ENCODE results near the gene RPL10. TPM values are rescaled to one million over a fixed set of nuclear protein-coding genes. Genes with fewer than 3 reads are reported as not detected.
A peak's percentile ranks its signal among the peaks of the same experiment; 100 is the strongest.

RPL10 gene
- total RNA-seq, 2 donors from 2014 or later, result 1,357 to 2,520 TPM

DNA sequence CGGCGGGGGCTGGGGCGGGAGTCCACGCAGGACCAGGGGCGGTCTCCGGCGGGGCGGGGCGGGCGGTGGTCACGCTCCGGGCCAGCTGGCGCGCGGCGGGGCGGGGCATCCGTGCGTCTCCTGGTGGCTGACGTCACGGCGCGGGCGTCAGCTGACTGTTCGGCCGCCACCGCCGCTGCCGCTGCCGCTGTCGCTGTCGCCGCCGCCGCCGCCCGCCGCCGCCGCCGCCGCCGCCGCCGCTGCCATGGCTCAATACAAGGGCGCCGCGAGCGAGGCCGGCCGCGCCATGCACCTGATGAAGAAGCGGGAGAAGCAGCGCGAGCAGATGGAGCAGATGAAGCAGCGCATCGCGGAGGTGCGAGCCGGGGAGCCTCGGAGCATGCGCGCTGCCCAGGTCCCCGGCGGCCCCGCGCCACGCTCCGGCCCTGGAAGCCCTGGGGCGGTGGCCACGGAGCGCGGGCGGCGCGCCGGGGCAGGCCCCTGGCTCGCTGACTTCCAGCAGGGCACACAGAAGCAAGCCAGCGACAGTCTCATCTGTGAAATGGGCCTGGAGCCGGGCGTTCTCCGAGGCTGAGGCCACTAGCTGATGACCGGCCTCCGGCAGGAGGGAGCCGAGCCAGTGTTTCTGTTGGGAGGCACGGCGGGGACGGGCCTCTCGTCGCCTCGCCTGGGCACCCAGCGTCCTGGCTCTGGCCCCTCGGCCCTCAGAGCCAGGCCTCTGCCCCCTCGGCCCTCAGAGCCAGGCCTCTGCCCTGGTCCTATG is 46.0 kb downstream of the RPL10 start, which contains the start of gene FAM50A:
Gene FAM50A, plus strand, starts transcription at position 150 of the 763 bp plus-strand sequence. Its CDS starts 95 bp downstream, at position 245.
- Mint-ChIP-seq H3K9me3 (no peaks in the 10 kb centered on the region), H3K27ac (peak within 1 kb of the TSS; percentile 68 to 80), H3K36me3 (peaks cover 0 to 6% of the 10 kb centered on the region in 2 donors)
- DNase-seq (ENCODE audit: low spot score in 2 of 2) (peak; percentile 70), ATAC-seq (peak; percentile 93 to 96)

DNA sequence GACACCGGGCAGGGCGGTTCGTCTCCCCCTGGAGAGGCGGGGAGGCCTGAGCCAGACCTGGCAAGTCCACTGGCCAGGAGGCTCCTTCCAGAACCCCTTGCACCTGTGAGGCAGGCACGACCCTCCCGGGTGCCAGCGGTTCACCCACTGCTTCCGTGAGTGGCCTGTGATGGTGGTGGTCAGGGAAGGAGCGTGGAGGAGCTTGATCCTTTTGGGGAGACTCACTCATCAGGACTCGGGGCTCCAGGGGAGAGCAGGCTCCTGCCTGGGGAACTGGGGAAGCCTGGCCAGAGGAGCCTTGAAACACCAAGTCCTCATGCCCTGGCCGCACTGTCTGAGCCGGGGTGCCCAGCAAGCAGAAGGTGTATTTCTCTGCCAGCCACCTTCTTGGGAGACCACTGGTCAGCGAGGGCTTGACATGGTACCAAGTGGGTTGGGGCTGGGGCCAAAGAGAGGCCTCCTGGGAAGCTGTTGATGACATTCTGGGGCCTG is 46.6 kb downstream of the RPL10 start:
- Mint-ChIP-seq H3K9me3 (no peaks in the 10 kb centered on the region), H3K27ac (no peak overlapping the region), H3K36me3 (peaks cover 0 to 6% of the 10 kb centered on the region in 2 donors)
- ATAC-seq (peak in 1 of 2 donors; percentile 2), DNase-seq (ENCODE audit: low spot score in 2 of 2) (no peak)

DNA sequence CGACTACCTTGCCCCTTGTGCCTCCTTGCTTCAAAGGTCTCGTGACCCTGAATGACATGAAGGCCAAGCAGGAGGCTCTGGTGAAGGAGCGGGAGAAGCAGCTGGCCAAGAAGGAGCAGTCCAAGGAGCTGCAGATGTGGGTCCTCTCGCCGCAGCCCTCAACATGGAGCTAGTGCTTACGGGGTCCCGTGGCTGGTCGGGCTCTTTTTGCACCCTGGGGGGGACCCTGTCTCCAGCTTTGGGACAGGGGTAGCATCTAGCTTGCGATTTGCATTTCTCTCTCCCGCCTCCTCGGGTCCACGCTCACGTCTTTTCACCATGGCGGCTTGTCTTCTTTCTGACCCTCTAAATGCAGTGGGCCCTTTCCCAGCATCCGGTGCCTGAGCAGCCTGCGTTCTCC is 47.6 kb downstream of the RPL10 start:
- H3K27ac Mint-ChIP-seq, result peak overlapping the region in 1 of 2 donors; percentile 78
- DNase-seq (ENCODE audit: low spot score in 2 of 2), result no peak
- H3K36me3 Mint-ChIP-seq, result peaks cover 0 to 6% of the 10 kb centered on the region in 2 donors
- H3K9me3 Mint-ChIP-seq, result no peaks in the 10 kb centered on the region
- ATAC-seq, result no peak

DNA sequence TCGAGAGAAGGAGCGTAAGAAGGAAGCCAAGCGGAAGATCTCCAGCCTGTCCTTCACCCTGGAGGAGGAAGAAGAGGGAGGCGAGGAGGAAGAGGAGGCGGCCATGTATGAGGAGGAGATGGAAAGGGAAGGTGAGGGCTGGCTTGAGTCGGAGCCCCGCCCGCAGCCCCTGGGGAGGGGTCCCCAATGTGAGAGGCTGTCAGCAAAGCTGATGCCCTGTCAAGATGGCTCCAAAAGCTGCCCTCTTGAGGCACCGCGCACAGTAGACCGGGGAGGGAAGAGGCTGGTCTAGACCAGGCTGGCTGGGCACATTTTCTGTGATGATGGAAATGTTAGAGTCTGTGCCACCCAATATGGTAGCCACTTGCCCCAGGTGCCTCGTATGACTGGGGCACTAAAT is 48.3 kb downstream of the RPL10 start:
- peaks cover 0 to 6% of the 10 kb centered on the region in 2 donors for H3K36me3 Mint-ChIP-seq

DNA sequence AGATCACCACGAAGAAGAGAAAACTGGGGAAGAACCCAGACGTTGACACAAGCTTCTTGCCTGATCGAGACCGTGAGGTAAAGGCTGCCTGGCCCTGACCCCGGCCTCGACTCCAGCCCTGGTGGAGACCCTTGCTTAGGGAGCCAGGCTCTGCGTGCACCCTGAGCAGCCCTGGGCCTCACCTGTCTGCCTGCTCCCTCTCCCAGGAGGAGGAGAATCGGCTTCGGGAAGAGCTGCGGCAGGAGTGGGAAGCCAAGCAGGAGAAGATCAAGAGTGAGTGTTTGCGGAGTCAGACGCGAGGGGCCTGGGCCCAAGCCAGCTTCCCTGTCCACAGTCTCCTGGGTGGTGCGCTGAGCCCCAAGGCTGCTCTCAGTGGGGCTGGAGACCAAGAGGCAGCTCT is 50.3 kb downstream of the RPL10 start:
- DNase-seq (ENCODE audit: low spot score in 2 of 2), result no peak
- H3K36me3 Mint-ChIP-seq, result peaks cover 0 to 6% of the 10 kb centered on the region in 2 donors
- no peak for ATAC-seq
- no peaks in the 10 kb centered on the region for H3K9me3 Mint-ChIP-seq
- H3K27ac Mint-ChIP-seq, result no peak overlapping the region

More for the DNA sequence above, 48.3 kb downstream of the RPL10 start:
- DNase-seq (ENCODE audit: low spot score in 2 of 2) (no peak), ATAC-seq (no peak)
- Mint-ChIP-seq H3K27ac (peak overlapping the region; percentile 72 to 78), H3K9me3 (no peaks in the 10 kb centered on the region)

DNA sequence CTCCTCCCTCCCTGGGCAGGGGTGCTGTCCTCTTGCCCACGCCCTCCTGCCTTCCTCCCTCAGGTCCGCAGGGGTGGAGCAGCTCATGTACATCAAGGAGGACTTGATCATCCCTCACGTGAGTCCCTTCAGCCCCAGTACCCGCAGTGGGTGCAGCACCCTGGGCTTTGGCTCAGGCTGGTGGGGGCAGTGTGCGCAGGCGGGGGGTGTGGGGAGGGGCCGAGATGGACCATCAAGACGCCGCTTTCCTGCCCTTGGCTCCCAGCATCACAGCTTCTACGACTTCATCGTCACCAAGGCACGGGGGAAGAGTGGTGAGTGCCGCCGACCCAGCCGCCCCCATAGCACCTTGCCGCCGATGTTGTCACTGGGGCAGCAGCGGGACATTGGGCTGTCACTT is 51.4 kb downstream of the RPL10 start:
- ATAC-seq (no peak), DNase-seq (ENCODE audit: low spot score in 2 of 2) (no peak)
- no peaks in the 10 kb centered on the region for H3K9me3 Mint-ChIP-seq
- H3K27ac Mint-ChIP-seq, result no peak overlapping the region
- H3K36me3 Mint-ChIP-seq, result peaks cover 0 to 6% of the 10 kb centered on the region in 2 donors

DNA sequence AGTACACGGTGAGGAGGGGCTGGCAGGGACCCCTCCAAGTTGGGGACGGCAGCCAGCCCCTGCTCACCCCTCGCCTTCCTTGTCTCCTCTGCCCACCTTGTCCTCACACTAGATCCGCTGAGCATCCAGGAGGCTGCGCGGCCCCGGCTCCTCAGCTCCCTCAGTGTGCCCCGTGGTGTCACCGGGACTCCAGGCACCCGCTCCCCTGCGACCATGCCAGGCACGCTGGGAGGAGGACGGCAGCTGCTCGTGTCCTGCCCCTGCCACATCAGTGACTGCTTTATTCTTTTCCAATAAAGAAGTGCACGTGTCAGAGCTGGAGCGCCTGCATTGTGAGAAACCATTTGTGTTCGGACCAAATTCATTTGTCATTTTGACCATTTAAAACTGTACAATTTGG is 52.1 kb downstream of the RPL10 start:
- ATAC-seq (no peak), DNase-seq (ENCODE audit: low spot score in 2 of 2) (no peak)
- H3K9me3 Mint-ChIP-seq, result no peaks in the 10 kb centered on the region
- no peak overlapping the region for H3K27ac Mint-ChIP-seq
- peaks cover 0 to 6% of the 10 kb centered on the region in 2 donors for H3K36me3 Mint-ChIP-seq

Other genes with a start within 250 kb of the RPL10 start
- gene OPN1MW, start 215.8 kb upstream of the RPL10 start, total RNA-seq, result not detected
- gene OPN1MW2, start 178.6 kb upstream of the RPL10 start, total RNA-seq, result not detected
- gene OPN1MW3, start 140.8 kb upstream of the RPL10 start, total RNA-seq, result not detected
- gene TEX28, start 103.3 kb upstream of the RPL10 start, total RNA-seq, result not detected
- under 1 TPM; 0.48 to 0.56 TPM for gene TKTL1, start 102.6 kb upstream of the RPL10 start, total RNA-seq
- gene FLNA, start 23.7 kb upstream of the RPL10 start, total RNA-seq, result 100 to 1,000 TPM; 690 to 932 TPM
- 10 to 100 TPM; 79.3 to 83.0 TPM for gene EMD, start 19.1 kb upstream of the RPL10 start, total RNA-seq
- gene DNASE1L1, start 10.9 kb downstream of the RPL10 start, total RNA-seq, result 10 to 100 TPM; 14.7 to 20.6 TPM
- gene TAFAZZIN, start 13.2 kb downstream of the RPL10 start, total RNA-seq, result 10 to 100 TPM; 24.7 to 62.4 TPM
- gene ATP6AP1, start 30.3 kb downstream of the RPL10 start, total RNA-seq, result 10 to 100 TPM; 26.9 to 44.5 TPM
- gene GDI1, start 38.8 kb downstream of the RPL10 start, total RNA-seq, result 100 to 1,000 TPM in 1 of 2 donors, 10 to 100 TPM in 1; 96.4 to 213 TPM
- 10 to 100 TPM; 53.0 to 68.5 TPM for gene FAM50A, start 45.8 kb downstream of the RPL10 start, total RNA-seq
- gene PLXNA3, start 59.9 kb downstream of the RPL10 start, total RNA-seq, result 10 to 100 TPM; 37.2 to 40.4 TPM
- gene LAGE3, start 80.9 kb downstream of the RPL10 start, total RNA-seq, result 10 to 100 TPM; 44.9 to 46.0 TPM
- gene UBL4A, start 88.2 kb downstream of the RPL10 start, total RNA-seq, result 10 to 100 TPM; 39.6 to 40.4 TPM
- 10 to 100 TPM in 1 of 2 donors, 1 to 10 TPM in 1; 9.8 to 15.6 TPM for gene SLC10A3, start 92.3 kb downstream of the RPL10 start, total RNA-seq
- 10 to 100 TPM; 27.7 to 32.7 TPM for gene FAM3A, start 117.9 kb downstream of the RPL10 start, total RNA-seq
- 10 to 100 TPM; 74.2 to 75.9 TPM for gene G6PD, start 148.5 kb downstream of the RPL10 start, total RNA-seq
- 10 to 100 TPM; 34.2 to 35.0 TPM for gene IKBKG, start 149.2 kb downstream of the RPL10 start, total RNA-seq
- gene CTAG1A, start 186.8 kb downstream of the RPL10 start, total RNA-seq, result not detected
- gene CTAG1B, start 220.9 kb downstream of the RPL10 start, total RNA-seq, result not detected